Mucosa of descending colon (tissue), 3 donors: ENCODE data around the gene ACSM2B. TPM values are rescaled to one million over a fixed set of nuclear protein-coding genes. Genes with fewer than 3 reads are reported as not detected.
"Not testable (repeated sequence)": the region's sequence is repeated elsewhere in the genome, so short reads cannot be mapped to it uniquely, and the experiment has no call there.

Experiments used
- ATAC-seq: fragments of 200-7000 bp; cut with Tn5 transposase; one replicate; pipeline ENCODE4 v1.9.1; 2020; ENCODE audit warnings: mild to moderate bottlenecking, moderate library complexity
- DNase-seq, 3 donors: peaks; one replicate each; pipeline ENCODE4 v3.0.0-alpha.2; 2020
- H3K36me3 ChIP-seq: fragments of 200-600 bp; one replicate; pipeline ENCODE4 v1.8.0; 2021; ENCODE audit warnings: low read depth, mild to moderate bottlenecking
- H3K4me1 ChIP-seq: fragments of 200-600 bp; one replicate; pipeline ENCODE4 v1.8.0; 2021; ENCODE audit warnings: low read depth, mild to moderate bottlenecking
- H3K4me3 ChIP-seq: fragments of 200-600 bp; one replicate; pipeline ENCODE4 v1.8.0; 2021; ENCODE audit warnings: mild to moderate bottlenecking
- H3K9me3 ChIP-seq: fragments of 200-600 bp; one replicate; pipeline ENCODE4 v1.8.0; 2021; ENCODE audit warnings: mild to moderate bottlenecking
- CTCF ChIP-seq: fragments of 200-600 bp; IDR thresholded peaks from one replicate; pipeline ENCODE4 v1.8.0; 2022; ENCODE audit warnings: antibody characterized with exemption, mild to moderate bottlenecking
- intact Hi-C, 2 donors: fragments of 100-400 bp; cut with DNase I in 1 of 2; cut with micrococcal nuclease in 1 of 2; formaldehyde crosslinking; loops; one replicate each; pipeline versions ENCODE4 v1.11.0 to v1.11.1; 2022; cut with DNase I, micrococcal nuclease
- total RNA-seq, 3 donors: library from RNA; stranded (reverse); fragmentation: NEBNext Ultra II Directional in 2 of 3; extraction: Animal tissue kit (Norgen Biotek cat#: 25700) in 2 of 3; gene quantifications; one replicate each; pipeline versions ENCODE4 v1.2.1 to v1.2.4, GENCODE V29; 2021 to 2023
- donor health status: DM: no; HTN: no; CAD: no; lungs with moderate emphysema.
- donor health status: DM: no; HTN: no; CAD: no.
- donor health status: DM: no; HTN: yes; CAD: no.

ACSM2B gene
- total RNA-seq, 3 donors from 2014 or later, result not detected

- H3K4me3 ChIP-seq, ATAC-seq, H3K4me1 ChIP-seq, H3K36me3 ChIP-seq, intact Hi-C loops, DNase-seq, H3K9me3 ChIP-seq: not testable (repeated sequence)
Measured at GRCh38 chr16:20578091-20578490, 1.9 kb upstream of the ACSM2B start.

- DNase-seq, ATAC-seq, H3K4me1 ChIP-seq, intact Hi-C loops, H3K4me3 ChIP-seq, H3K9me3 ChIP-seq, H3K36me3 ChIP-seq: not testable (repeated sequence)
Measured at GRCh38 chr16:20569117-20569651, 7.0 kb downstream of the ACSM2B start.

DNA sequence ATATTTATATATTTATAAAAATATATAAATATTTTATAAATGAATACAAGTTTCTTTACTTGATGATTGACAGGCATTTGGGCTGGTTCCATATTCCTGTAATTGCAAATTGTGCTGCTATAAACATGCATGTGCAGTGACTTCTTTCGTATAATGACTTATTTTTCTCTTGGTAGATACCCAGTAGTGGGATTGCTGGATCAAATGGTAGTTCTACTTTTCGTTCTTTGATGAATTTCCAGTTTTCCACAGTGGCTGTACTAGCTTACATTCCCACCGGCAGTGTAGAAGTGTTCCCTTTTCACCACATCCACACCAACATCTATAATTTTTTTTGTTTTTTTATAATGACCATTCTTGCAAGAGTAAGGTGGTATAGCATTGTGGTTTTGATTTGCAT lies 7.8 kb downstream of the ACSM2B start:
- Histone ChIP-seq H3K9me3 (no peaks in the 10 kb centered on the region), H3K36me3 (no peaks in the 10 kb centered on the region), H3K4me1 (no peaks in the 10 kb centered on the region), H3K4me3 (no peak overlapping the region)
- no peak for DNase-seq
- TF ChIP-seq CTCF, result no peak
- intact Hi-C loops, result no loop called here
- ATAC-seq, result no peak

DNA sequence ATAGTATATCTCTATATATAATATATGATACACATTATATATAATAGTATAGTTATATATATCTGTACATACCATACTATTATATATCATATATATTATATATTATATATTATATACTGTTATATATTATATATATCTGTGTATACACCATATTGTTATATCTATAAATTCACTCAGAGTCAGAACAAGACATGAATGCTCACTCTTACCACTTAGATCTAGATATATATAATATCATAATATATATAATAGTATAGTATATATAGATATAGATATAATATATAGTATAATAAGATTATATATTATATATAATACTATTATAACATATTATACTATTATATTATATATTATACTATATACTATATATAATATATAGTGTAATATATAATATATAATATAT lies 9.3 kb downstream of the ACSM2B start:
- Histone ChIP-seq H3K4me3 (no peak overlapping the region), H3K4me1 (no peaks in the 10 kb centered on the region), H3K9me3 (no peaks in the 10 kb centered on the region), H3K36me3 (no peaks in the 10 kb centered on the region)
- ATAC-seq (no peak), DNase-seq (no peak)
- intact Hi-C loops, result no loop called here
- no peak for TF ChIP-seq CTCF

DNA sequence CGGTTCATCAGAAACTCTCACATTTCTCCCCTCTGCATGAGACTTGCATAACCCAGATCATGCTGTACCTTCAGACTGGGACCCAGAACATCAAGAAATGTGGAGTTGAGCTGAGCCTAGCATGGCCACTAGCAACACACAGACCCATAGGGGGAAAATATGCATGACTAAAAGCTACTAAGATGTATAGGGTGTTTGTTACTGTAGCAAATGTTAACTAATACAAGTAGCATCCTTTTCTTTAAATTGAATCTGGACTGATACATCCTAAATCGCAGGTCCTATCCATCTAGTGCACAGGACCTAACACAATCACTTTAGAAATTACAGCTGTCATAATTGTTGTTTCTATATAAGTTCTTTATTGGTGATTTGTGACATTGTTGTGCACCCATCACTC lies 10.8 kb downstream of the ACSM2B start:
- H3K4me1 ChIP-seq, intact Hi-C loops, DNase-seq, H3K9me3 ChIP-seq, H3K4me3 ChIP-seq, ATAC-seq, H3K36me3 ChIP-seq: not testable (repeated sequence)

- ATAC-seq, H3K4me3 ChIP-seq, DNase-seq, H3K4me1 ChIP-seq, intact Hi-C loops, H3K36me3 ChIP-seq, H3K9me3 ChIP-seq: not testable (repeated sequence)
Measured at GRCh38 chr16:20564218-20564617, 11.9 kb downstream of the ACSM2B start.

- H3K4me1 ChIP-seq, H3K36me3 ChIP-seq, DNase-seq, ATAC-seq, H3K9me3 ChIP-seq, H3K4me3 ChIP-seq, intact Hi-C loops: not testable (repeated sequence)
Measured at GRCh38 chr16:20555628-20556027, 20.5 kb downstream of the ACSM2B start.

DNA sequence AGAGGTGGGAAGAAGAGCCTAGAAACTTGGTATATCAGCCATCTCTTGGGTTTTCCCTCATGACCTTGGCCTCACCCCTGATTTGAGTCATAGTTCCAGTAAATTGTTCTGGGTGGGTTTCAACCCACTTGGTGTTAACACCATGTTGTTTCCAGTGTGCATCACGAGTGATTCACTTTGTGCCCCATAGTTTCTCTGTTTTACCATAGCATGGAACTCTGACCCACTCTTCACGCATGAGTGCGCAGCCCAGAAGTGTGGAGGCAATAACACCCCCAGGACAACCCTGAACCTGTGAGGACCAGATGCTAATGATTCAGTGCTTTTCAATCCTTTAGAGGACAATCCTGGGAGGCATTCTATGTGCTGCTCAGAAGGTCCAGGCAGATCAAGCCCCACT lies 21.5 kb downstream of the ACSM2B start:
- ATAC-seq, H3K36me3 ChIP-seq, H3K4me1 ChIP-seq, H3K9me3 ChIP-seq, H3K4me3 ChIP-seq, DNase-seq, intact Hi-C loops: not testable (repeated sequence)

DNA sequence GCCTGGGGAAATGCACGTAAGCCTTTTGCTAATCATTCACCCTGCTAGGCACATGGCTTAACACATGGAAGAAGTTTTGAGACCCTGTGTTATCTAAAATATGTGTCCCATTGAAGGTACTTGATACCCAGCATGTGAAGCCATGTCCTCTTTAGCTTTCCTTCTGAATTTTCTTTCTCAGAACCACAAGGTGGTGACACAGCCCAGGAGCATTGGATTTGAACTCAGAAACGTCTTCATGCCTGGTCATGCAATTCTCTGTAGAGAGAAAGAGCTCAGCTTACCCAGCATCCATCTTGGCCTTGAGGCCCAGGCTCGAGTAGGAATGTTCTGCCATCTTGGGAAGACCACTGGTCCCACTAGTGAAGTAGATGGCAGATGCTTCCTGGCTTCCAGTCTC lies 22.7 kb downstream of the ACSM2B start:
- DNase-seq, ATAC-seq, H3K9me3 ChIP-seq, H3K4me3 ChIP-seq, intact Hi-C loops, H3K36me3 ChIP-seq, H3K4me1 ChIP-seq: not testable (repeated sequence)

DNA sequence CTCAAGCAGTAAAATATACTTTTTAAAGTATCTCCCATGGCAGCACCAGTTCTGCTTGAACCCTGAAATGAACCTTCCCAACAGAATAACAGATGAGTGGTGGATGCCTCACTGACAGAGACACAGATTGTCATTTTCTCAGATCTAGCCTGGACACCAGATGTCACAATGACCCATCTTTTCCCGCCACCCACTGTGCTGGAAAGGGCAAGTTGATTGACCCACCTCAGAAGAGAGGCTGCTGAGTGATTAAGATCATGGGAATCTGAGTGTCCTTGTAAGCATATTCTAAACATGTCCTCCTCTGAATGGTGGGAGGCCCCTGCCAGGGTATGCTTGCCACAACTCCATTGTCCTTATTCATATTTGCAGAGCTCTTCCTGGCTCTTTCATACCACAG lies 29.2 kb downstream of the ACSM2B start:
- H3K4me3 ChIP-seq, ATAC-seq, H3K36me3 ChIP-seq, intact Hi-C loops, H3K4me1 ChIP-seq, H3K9me3 ChIP-seq, DNase-seq: not testable (repeated sequence)

DNA sequence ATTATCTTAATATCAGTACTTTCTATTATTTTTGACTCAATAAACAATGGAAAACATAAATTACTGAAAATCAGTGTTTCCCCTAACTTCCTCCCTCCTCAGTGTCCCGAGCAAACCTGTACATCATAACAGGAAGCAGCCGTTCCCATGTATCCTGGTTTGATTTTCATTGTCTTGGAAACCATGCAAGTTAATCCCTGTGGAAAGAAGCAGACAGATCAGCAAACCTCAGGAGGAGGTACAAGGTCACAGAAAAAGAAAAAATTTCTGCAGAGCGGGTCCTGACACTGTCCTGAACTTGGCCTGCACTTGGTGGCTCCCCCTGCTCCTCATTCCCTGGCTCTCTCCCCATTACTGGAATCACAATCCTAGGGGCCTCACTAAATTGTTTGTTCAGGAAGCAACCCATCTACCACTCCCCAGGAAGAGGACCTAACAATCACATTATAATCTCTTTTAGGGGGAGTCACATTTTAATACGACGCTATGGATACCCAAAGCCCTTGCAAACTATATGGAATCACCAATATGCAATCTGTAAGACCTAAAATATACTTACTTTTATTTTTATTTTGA lies 29.8 kb downstream of the ACSM2B start:
- H3K4me1 ChIP-seq, ATAC-seq, intact Hi-C loops, H3K4me3 ChIP-seq, DNase-seq, H3K36me3 ChIP-seq, H3K9me3 ChIP-seq: not testable (repeated sequence)

DNA sequence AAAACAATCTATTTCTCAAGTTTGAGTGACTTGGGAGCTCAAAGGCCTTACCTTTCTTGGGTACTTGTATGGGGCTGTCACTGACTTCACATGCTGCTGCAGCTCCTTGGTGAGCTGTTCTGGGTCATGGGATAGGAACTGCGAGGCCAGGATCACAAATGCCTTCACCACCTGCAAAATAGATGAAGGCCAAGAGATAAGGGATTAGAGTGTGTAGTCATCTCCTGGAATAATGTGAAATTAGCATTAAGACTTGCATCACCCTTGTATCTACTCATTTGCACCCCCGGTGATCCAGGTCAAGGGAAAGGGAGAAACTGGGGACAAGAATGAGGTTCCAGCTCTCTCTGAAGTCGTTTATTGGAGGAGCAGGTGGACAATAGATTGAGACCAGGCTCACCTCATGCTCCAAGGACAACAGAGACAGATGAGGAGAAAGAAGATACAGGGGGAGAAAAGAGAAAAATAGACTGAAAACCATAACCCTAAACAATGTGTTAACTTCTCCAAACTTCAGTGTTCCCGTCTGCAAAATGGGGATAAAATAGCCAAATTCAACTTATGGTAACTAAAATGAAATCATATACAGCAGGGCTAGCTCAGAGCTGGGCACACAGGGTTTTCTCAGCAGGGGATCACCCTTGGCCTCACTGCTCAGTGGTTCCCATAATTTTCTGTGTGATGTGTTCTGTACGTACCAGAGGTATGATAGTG lies 35.4 kb downstream of the ACSM2B start:
- H3K9me3 ChIP-seq, ATAC-seq, intact Hi-C loops, DNase-seq, H3K4me1 ChIP-seq, H3K36me3 ChIP-seq, H3K4me3 ChIP-seq: not testable (repeated sequence)
